Stimulated activated CD4-positive, alpha-beta T cell treated with anti-CD3 and anti-CD28 coated beads, Interleukin-12 subunit alpha, Interleukin-12 subunit beta, amount 100 ng/mL, for 48 hours (primary cell): Measurements from ENCODE around the gene LOXHD1.

ENCODE experiments used
- DNase-seq, 3 donors: peaks; one replicate each; pipeline ENCODE4 v3.0.0-alpha.2; 2020; ENCODE audit warnings: low read depth in 2 of 3, low spot score in 1 of 3

LOXHD1 gene

GRCh38 chr18:46480226-46480625 lies 176.8 kb downstream of the LOXHD1 start:
- no peak for DNase-seq

GRCh38 chr18:46478796-46479195 lies 178.2 kb downstream of the LOXHD1 start:
- no peak for DNase-seq

GRCh38 chr18:46477425-46478011 lies 179.5 kb downstream of the LOXHD1 start:
- DNase-seq, result no peak

- DNase-seq, result no peak
These were observed 181.6 kb downstream of the LOXHD1 start for GRCh38 chr18:46475390-46475752.

- DNase-seq, result no peak
These were observed 182.3 kb downstream of the LOXHD1 start for GRCh38 chr18:46474487-46475389.

- no peak for DNase-seq
These were observed 185.1 kb downstream of the LOXHD1 start for GRCh38 chr18:46471809-46472498.

GRCh38 chr18:46470714-46471113 lies 186.3 kb downstream of the LOXHD1 start:
- no peak for DNase-seq

GRCh38 chr18:46469186-46469915 lies 187.7 kb downstream of the LOXHD1 start:
- no peak for DNase-seq

GRCh38 chr18:46468426-46469180 lies 188.4 kb downstream of the LOXHD1 start:
- no peak for DNase-seq

GRCh38 chr18:46466234-46467160 lies 190.5 kb downstream of the LOXHD1 start:
- DNase-seq, result no peak

GRCh38 chr18:46464926-46465655 lies 191.9 kb downstream of the LOXHD1 start:
- no peak for DNase-seq

GRCh38 chr18:46462523-46462922 lies 194.5 kb downstream of the LOXHD1 start:
- DNase-seq, result no peak

GRCh38 chr18:46461993-46462392 lies 195.0 kb downstream of the LOXHD1 start:
- no peak for DNase-seq

- DNase-seq, result no peak
These were observed 196.3 kb downstream of the LOXHD1 start for GRCh38 chr18:46460754-46461153.

- DNase-seq, result no peak
These were observed 197.1 kb downstream of the LOXHD1 start for GRCh38 chr18:46459789-46460455.

GRCh38 chr18:46458472-46458871 lies 198.5 kb downstream of the LOXHD1 start:
- no peak for DNase-seq

GRCh38 chr18:46456691-46457090 lies 200.3 kb downstream of the LOXHD1 start:
- no peak for DNase-seq

GRCh38 chr18:46452820-46453219 lies 204.2 kb downstream of the LOXHD1 start:
- no peak for DNase-seq
